ENCODE measurements around the gene CCR5AS.

DNA sequence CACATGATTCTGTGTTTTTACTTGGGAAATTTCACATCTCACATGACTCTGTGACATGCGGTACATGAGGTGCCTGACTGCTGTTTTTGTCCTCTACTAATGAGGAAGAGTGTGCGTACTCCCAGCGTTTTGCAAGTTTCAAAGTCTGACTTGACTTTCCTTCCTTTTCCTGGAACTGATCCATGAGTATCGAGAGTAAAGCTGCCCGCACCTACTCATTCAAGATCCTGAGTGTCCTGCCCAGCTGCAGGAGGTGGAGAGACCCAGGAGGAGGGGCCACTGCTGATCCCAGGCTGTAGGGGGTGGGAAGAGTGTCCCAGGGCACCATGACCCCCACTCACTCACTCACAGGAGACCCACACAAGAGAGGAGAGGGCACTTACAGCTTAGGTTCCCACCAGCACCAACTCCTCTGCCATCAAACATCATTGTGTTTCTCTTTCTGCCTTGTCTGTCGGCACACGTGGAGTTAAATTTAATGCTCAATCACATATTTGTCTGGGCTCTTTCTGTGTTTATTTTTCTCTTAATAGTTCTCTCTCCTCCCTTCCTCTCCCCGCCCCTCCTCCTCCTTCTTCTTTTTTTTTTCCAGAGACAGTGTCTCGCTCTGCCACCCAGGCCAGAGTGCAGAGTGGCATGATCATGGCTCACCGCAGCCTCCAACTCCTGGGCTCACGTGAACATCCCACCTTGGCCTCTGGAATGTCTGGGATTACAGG, 1.4 kb downstream of the CCR5AS start:
- TF ChIP-seq POLR2AphosphoS5 (IDR thresholded peaks at IDR 0.05) (no peak), POLR2A (IDR thresholded peaks at IDR 0.05; ENCODE audit: low read depth) (no peak)
- TF ChIP-seq, protein P1, sequence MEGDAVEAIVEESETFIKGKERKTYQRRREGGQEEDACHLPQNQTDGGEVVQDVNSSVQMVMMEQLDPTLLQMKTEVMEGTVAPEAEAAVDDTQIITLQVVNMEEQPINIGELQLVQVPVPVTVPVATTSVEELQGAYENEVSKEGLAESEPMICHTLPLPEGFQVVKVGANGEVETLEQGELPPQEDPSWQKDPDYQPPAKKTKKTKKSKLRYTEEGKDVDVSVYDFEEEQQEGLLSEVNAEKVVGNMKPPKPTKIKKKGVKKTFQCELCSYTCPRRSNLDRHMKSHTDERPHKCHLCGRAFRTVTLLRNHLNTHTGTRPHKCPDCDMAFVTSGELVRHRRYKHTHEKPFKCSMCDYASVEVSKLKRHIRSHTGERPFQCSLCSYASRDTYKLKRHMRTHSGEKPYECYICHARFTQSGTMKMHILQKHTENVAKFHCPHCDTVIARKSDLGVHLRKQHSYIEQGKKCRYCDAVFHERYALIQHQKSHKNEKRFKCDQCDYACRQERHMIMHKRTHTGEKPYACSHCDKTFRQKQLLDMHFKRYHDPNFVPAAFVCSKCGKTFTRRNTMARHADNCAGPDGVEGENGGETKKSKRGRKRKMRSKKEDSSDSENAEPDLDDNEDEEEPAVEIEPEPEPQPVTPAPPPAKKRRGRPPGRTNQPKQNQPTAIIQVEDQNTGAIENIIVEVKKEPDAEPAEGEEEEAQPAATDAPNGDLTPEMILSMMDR (IDR thresholded peaks at IDR 0.05), result no peak

Measured in esophagus muscularis mucosa (tissue), 3 donors.